PC-3 (cell line): Measurements from ENCODE around the gene AGAP3. TPM values are rescaled to one million over a fixed set of nuclear protein-coding genes. Genes with fewer than 3 reads are reported as not detected.
A peak's percentile ranks its signal among the peaks of the same experiment; 100 is the strongest.

Source experiments
- ATAC-seq: fragments of 200-7000 bp; cut with Tn5 transposase; 2 replicates; pipeline ENCODE4 v1.9.1; 2020; ENCODE audit warnings: mild to moderate bottlenecking, moderate library complexity
- BruUV-seq: library from RNA; stranded (reverse); fragments of 400-500 nt; replicated peaks from 2 replicates; lab custom pipeline; 2021; lab: Mats Ljungman, UMichigan
- CTCF ChIA-PET: fragments of 300-600 bp; sonication (Branson Sonifier 250); formaldehyde crosslinking; loops from one replicate; lab custom pipeline; 2022; ENCODE audit warnings: antibody characterized with exemption; lab: Charles Lee
- POLR2A ChIA-PET: fragments of 300-600 bp; sonication (Branson Sonifier 250); formaldehyde crosslinking; loops from one replicate; lab custom pipeline; 2022; ENCODE audit warnings: antibody characterized with exemption; ENCODE audit not compliant: unreplicated experiment; lab: Charles Lee
- DNase-seq: peaks from one replicate; pipeline ENCODE4 v3.0.0-alpha.2; 2015
- H2AFZ ChIP-seq: fragments of 300-600 bp; sonication (generic); 2 replicates; pipeline ENCODE4 v1.6.0; 2016; ENCODE audit warnings: antibody characterized with exemption, low read length
- H3F3A ChIP-seq: fragments of 300-600 bp; sonication (generic); one replicate; pipeline ENCODE4 v1.6.0; 2017; ENCODE audit warnings: antibody characterized with exemption, low read length, control low read depth, mild to moderate bottlenecking; ENCODE audit not compliant: unreplicated experiment
- H3K27ac ChIP-seq: fragments of 300-600 bp; sonication (generic); 2 replicates; pipeline ENCODE4 v1.5.1; 2016; ENCODE audit warnings: mild to moderate bottlenecking, low read length
- H3K27me3 ChIP-seq: fragments of 300-600 bp; sonication (generic); 2 replicates; pipeline ENCODE4 v1.6.1; 2016; ENCODE audit warnings: low read length, mixed read lengths
- H3K36me3 ChIP-seq: fragments of 300-600 bp; sonication (generic); 2 replicates; pipeline ENCODE4 v1.6.1; 2016; ENCODE audit warnings: low read depth, mixed run types, low read length, mixed read lengths
- H3K4me1 ChIP-seq: fragments of 300-600 bp; sonication (generic); 2 replicates; pipeline ENCODE4 v1.5.1; 2016; ENCODE audit warnings: low read length; ENCODE audit not compliant: insufficient read depth
- H3K4me2 ChIP-seq: fragments of 300-600 bp; sonication (generic); 2 replicates; pipeline ENCODE4 v1.6.0; 2016; ENCODE audit warnings: low read length
- H3K4me3 ChIP-seq: fragments of 300-600 bp; sonication (generic); 2 replicates; pipeline ENCODE4 v1.5.1; 2016; ENCODE audit warnings: mild to moderate bottlenecking, low read length, mixed read lengths
- H3K79me2 ChIP-seq: fragments of 300-600 bp; sonication (generic); 2 replicates; pipeline ENCODE4 v1.6.1; 2017; ENCODE audit warnings: low read length, mixed read lengths
- H3K9ac ChIP-seq: fragments of 300-600 bp; sonication (generic); 2 replicates; pipeline ENCODE4 v1.6.0; 2016; ENCODE audit warnings: mild to moderate bottlenecking, low read length
- H3K9me2 ChIP-seq: fragments of 300-600 bp; sonication (generic); replicated peaks from 2 replicates; pipeline ENCODE4 v1.6.1; 2016; ENCODE audit warnings: mixed run types, low read length, mixed read lengths
- H3K9me3 ChIP-seq: fragments of 300-600 bp; sonication (generic); 2 replicates; pipeline ENCODE4 v1.6.1; 2016; ENCODE audit warnings: low read length, mixed read lengths
- H4K20me1 ChIP-seq: fragments of 300-600 bp; sonication (generic); 2 replicates; pipeline ENCODE4 v1.6.1; 2016; ENCODE audit warnings: low read length, mixed read lengths
- EZH2 ChIP-seq: fragments of 300-600 bp; sonication (generic); IDR thresholded peaks from one replicate; pipeline ENCODE4 v1.6.1; 2017; ENCODE audit warnings: antibody characterized with exemption, mild to moderate bottlenecking, low read length; ENCODE audit not compliant: unreplicated experiment
- EZH2phosphoT487 ChIP-seq: fragments of 300-600 bp; sonication (generic); IDR thresholded peaks from 2 replicates; pipeline ENCODE4 v1.6.1; 2018; ENCODE audit warnings: mild to moderate bottlenecking, antibody characterized with exemption, low read length, borderline replicate concordance
- intact Hi-C: fragments of 100-400 bp; cut with micrococcal nuclease; formaldehyde crosslinking; loops from 2 replicates; pipeline ENCODE4 v1.9.0; 2023
- total RNA-seq: library from RNA; depleted of rRNA; stranded (reverse); fragments of >200 nt; gene quantifications from 2 replicates; pipeline ENCODE4 v1.2.3, GENCODE V29; 2014
- TF ChIP-seq, protein P1 (sequence below): fragments of 300-600 bp; sonication (generic); conservative IDR thresholded peaks from 2 replicates; pipeline ENCODE4 v1.5.1; 2017; ENCODE audit warnings: antibody characterized with exemption, low read depth, mild to moderate bottlenecking, low read length

The AGAP3 gene
- total RNA-seq, 1 experiment from 2014 or later: 53.5 TPM

GRCh38 chr7:151179287-151179860 is 93.1 kb downstream of the AGAP3 start:
- intact Hi-C loops: no loop called here
- POLR2A ChIA-PET: no interaction called here
- Histone ChIP-seq H3K79me2 (no peaks in the 10 kb centered on the region), H3K9me3 (no peaks in the 10 kb centered on the region), H3K36me3 (no peaks in the 10 kb centered on the region), H3K9me2 (no peaks in the 10 kb centered on the region), H4K20me1 (no peaks in the 10 kb centered on the region), H3K4me1 (no peaks in the 10 kb centered on the region), H3K4me2 (no peak overlapping the region), H3K9ac (no peak overlapping the region), H2AFZ (no peak overlapping the region), H3K4me3 (no peak overlapping the region), H3F3A (no peaks in the 10 kb centered on the region), H3K27me3 (peaks cover 18% of the 10 kb centered on the region; the same call in 1 of the 2 replicates), H3K27ac (no peak overlapping the region)
- DNase-seq (no peak), ATAC-seq (peak; percentile 16; the same call in 1 of the 2 replicates)
- CTCF ChIA-PET: no interaction called here
- no peak for TF ChIP-seq EZH2
- TF ChIP-seq, protein P1, sequence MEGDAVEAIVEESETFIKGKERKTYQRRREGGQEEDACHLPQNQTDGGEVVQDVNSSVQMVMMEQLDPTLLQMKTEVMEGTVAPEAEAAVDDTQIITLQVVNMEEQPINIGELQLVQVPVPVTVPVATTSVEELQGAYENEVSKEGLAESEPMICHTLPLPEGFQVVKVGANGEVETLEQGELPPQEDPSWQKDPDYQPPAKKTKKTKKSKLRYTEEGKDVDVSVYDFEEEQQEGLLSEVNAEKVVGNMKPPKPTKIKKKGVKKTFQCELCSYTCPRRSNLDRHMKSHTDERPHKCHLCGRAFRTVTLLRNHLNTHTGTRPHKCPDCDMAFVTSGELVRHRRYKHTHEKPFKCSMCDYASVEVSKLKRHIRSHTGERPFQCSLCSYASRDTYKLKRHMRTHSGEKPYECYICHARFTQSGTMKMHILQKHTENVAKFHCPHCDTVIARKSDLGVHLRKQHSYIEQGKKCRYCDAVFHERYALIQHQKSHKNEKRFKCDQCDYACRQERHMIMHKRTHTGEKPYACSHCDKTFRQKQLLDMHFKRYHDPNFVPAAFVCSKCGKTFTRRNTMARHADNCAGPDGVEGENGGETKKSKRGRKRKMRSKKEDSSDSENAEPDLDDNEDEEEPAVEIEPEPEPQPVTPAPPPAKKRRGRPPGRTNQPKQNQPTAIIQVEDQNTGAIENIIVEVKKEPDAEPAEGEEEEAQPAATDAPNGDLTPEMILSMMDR: no peak
- TF ChIP-seq EZH2phosphoT487: no peak
- BruUV-seq: no TSS peak

DNA sequence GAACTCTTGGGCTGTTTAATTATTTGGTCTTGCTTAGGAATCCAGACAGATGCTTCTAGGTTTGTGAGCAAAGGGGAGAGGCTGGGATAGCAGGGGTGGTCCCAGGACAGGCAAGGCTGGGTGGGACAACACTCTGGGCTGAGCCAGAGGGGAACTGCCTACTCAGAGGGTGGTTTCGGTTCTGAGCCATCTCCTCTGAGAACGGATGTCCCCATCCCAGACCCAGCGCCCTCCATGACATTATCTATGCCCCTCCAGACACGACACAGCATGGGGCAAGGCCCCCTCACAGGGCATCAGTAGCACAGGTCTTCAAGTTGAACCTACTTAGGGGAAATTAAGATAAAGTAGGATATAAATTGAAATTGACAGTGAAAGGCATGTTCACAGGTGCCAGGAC is 93.7 kb downstream of the AGAP3 start:
- CTCF ChIA-PET: no interaction called here
- no peak overlapping the region for H3K4me3 ChIP-seq
- DNase-seq (no peak), ATAC-seq (no peak)
- no peak overlapping the region for H3K9ac ChIP-seq
- H3K27ac ChIP-seq: no peak overlapping the region
- no peaks in the 10 kb centered on the region for H4K20me1 ChIP-seq
- no peaks in the 10 kb centered on the region for H3K9me3 ChIP-seq
- no TSS peak for BruUV-seq
- no peak overlapping the region for H3K4me2 ChIP-seq
- no peaks in the 10 kb centered on the region for H3K4me1 ChIP-seq
- no peak overlapping the region for H2AFZ ChIP-seq
- peaks cover 18% of the 10 kb centered on the region; the same call in 1 of the 2 replicates for H3K27me3 ChIP-seq
- H3K79me2 ChIP-seq: no peaks in the 10 kb centered on the region
- no peaks in the 10 kb centered on the region for H3K9me2 ChIP-seq
- POLR2A ChIA-PET: no interaction called here
- intact Hi-C loops: no loop called here
- no peaks in the 10 kb centered on the region for H3F3A ChIP-seq
- TF ChIP-seq EZH2: no peak
- TF ChIP-seq, protein P1: no peak
- no peak for TF ChIP-seq EZH2phosphoT487
- H3K36me3 ChIP-seq: no peaks in the 10 kb centered on the region

- POLR2A ChIA-PET: no interaction called here
- no peaks in the 10 kb centered on the region for H3K79me2 ChIP-seq
- ATAC-seq (no peak), DNase-seq (no peak)
- peaks cover 18% of the 10 kb centered on the region; the same call in 1 of the 2 replicates for H3K27me3 ChIP-seq
- H3K4me2 ChIP-seq: no peak overlapping the region
- H3K9me2 ChIP-seq: no peaks in the 10 kb centered on the region
- no peak overlapping the region for H3K9ac ChIP-seq
- TF ChIP-seq EZH2 (no peak), EZH2phosphoT487 (no peak)
- TF ChIP-seq, protein P1: no peak
- H3K27ac ChIP-seq: no peak overlapping the region
- no peaks in the 10 kb centered on the region for H3F3A ChIP-seq
- intact Hi-C loops: no loop called here
- BruUV-seq: no TSS peak
- H2AFZ ChIP-seq: no peak overlapping the region
- CTCF ChIA-PET: no interaction called here
- H4K20me1 ChIP-seq: no peaks in the 10 kb centered on the region
- no peaks in the 10 kb centered on the region for H3K36me3 ChIP-seq
- H3K4me1 ChIP-seq: no peaks in the 10 kb centered on the region
- no peaks in the 10 kb centered on the region for H3K9me3 ChIP-seq
- H3K4me3 ChIP-seq: no peak overlapping the region
These were observed 94.7 kb downstream of the AGAP3 start for GRCh38 chr7:151181011-151181431.
